HG02884 (cell line): ENCODE results near the gene KIF1A.
"Not testable (repeated sequence)": the region's sequence is repeated elsewhere in the genome, so short reads cannot be mapped to it uniquely, and the experiment has no call there.

Source experiments
- ATAC-seq: cut with Tn5 transposase; IDR thresholded peaks from one replicate; pipeline ENCODE4 v1.9.1; 2021; ENCODE audit warnings: mild to moderate bottlenecking, moderate library complexity; ENCODE audit not compliant: unreplicated experiment

Gene KIF1A

GRCh38 chr2:240691631-240692420 is 128.2 kb downstream of the KIF1A start, which contains the start of gene AQP12A:
Gene AQP12A (plus strand): TSS chr2:240691866. CDS start chr2:240691914, 48 bp downstream.
- ATAC-seq, result not testable (repeated sequence)

GRCh38 chr2:240691075-240691427 is 129.0 kb downstream of the KIF1A start:
- not testable (repeated sequence) for ATAC-seq

- not testable (repeated sequence) for ATAC-seq
Observed at GRCh38 chr2:240690421-240691074, 129.5 kb downstream of the KIF1A start.

- no peak for ATAC-seq
Observed at GRCh38 chr2:240689975-240690374, 130.0 kb downstream of the KIF1A start.

GRCh38 chr2:240688553-240688919 is 131.5 kb downstream of the KIF1A start:
- ATAC-seq, result no peak

- ATAC-seq, result no peak
Observed at GRCh38 chr2:240687741-240688552, 132.1 kb downstream of the KIF1A start.

- ATAC-seq, result no peak
Observed at GRCh38 chr2:240687045-240687740, 132.8 kb downstream of the KIF1A start.

- ATAC-seq, result no peak
Observed at GRCh38 chr2:240686460-240686859, 133.6 kb downstream of the KIF1A start.

GRCh38 chr2:240685771-240686371 is 134.1 kb downstream of the KIF1A start:
- no peak for ATAC-seq

- not testable (repeated sequence) for ATAC-seq
Observed at GRCh38 chr2:240683980-240684728, 135.9 kb downstream of the KIF1A start.

- not testable (repeated sequence) for ATAC-seq
Observed at GRCh38 chr2:240683329-240683979, 136.6 kb downstream of the KIF1A start.

GRCh38 chr2:240682431-240683224 is 137.4 kb downstream of the KIF1A start, which contains the start of gene AQP12B:
Gene AQP12B (minus strand): TSS chr2:240682885. CDS start chr2:240682837, 48 bp downstream.
- ATAC-seq, result not testable (repeated sequence)

GRCh38 chr2:240680185-240680584 is 139.8 kb downstream of the KIF1A start:
- not testable (repeated sequence) for ATAC-seq

- not testable (repeated sequence) for ATAC-seq
Observed at GRCh38 chr2:240678909-240679308, 141.1 kb downstream of the KIF1A start.

GRCh38 chr2:240678043-240678442 is 142.0 kb downstream of the KIF1A start:
- ATAC-seq, result not testable (repeated sequence)

- not testable (repeated sequence) for ATAC-seq
Observed at GRCh38 chr2:240675345-240675744, 144.7 kb downstream of the KIF1A start.

- not testable (repeated sequence) for ATAC-seq
Observed at GRCh38 chr2:240674461-240675184, 145.4 kb downstream of the KIF1A start.
